ENCODE measurements around the gene CABLES2. TPM values are rescaled to one million over a fixed set of nuclear protein-coding genes. Genes with fewer than 3 reads are reported as not detected.
A peak's percentile ranks its signal among the peaks of the same experiment; 100 is the strongest.

Gene CABLES2
- total and polyA plus RNA-seq, 9 of the 15 experiments (the other 6 are each of a cell fraction or from before 2014, with no cell fraction given) = 0.46 to 4.2 (median 1.6) TPM

GRCh38 chr20:62366370-62367135, 40.5 kb downstream of the CABLES2 start (continued):
- TF ChIP-seq ETV6 (IDR thresholded peaks at IDR 0.05; ENCODE audit: borderline replicate concordance in 1 of 2, low read depth in 2 of 2, low read length in 1 of 2) (no peak), ETV6 (CRISPR knock-in tag; IDR thresholded peaks at IDR 0.05; ENCODE audit: borderline replicate concordance) (no peak), PHF8 (IDR thresholded peaks at IDR 0.05; ENCODE audit: borderline replicate concordance, low read length) (peak; percentile 2; the same call in 1 of the 2 replicates), NRF1 (conservative IDR thresholded peaks at IDR 0.05 in 1 of 2, IDR thresholded peaks at IDR 0.05 in 1 of 2) (0 out of 4 replicates have a peak, but pooled peaks of 1 of the 2 experiments have one; percentile 9), MTA3 (IDR thresholded peaks at IDR 0.05; ENCODE audit: borderline replicate concordance) (peak; percentile 16; the same call in 1 of the 2 replicates), ZNF239 (CRISPR knock-in tag; IDR thresholded peaks at IDR 0.05) (no peak), ZFP36 (IDR thresholded peaks at IDR 0.05; ENCODE audit: low read depth, low read length, partially characterized antibody) (no peak), ZC3H11A (IDR thresholded peaks at IDR 0.05; ENCODE audit: low read depth, low read length) (no peak), BRF2 (IDR thresholded peaks at IDR 0.05; ENCODE audit: borderline replicate concordance, insufficient read depth, insufficient read length) (no peak), CC2D1A (IDR thresholded peaks at IDR 0.05) (no peak), XRCC4 (IDR thresholded peaks at IDR 0.05; ENCODE audit: extremely low read depth, insufficient read depth, insufficient read length) (no peak), CHD2 (IDR thresholded peaks at IDR 0.05; ENCODE audit: low read depth, low read length) (peak; percentile 82), DEAF1 (CRISPR knock-in tag; IDR thresholded peaks at IDR 0.05) (no peak), LARP7 (IDR thresholded peaks at IDR 0.05) (no peak), FUS (optimal IDR thresholded peaks at IDR 0.05; ENCODE audit: low read depth, low read length) (no peak), ARID2 (IDR thresholded peaks at IDR 0.05) (no peak), ZFPM2 (CRISPR knock-in tag; IDR thresholded peaks at IDR 0.05) (no peak), EP400 (IDR thresholded peaks at IDR 0.05) (0 out of 2 replicates have a peak, but pooled peaks have one; percentile 49), ETV5 (CRISPR knock-in tag; IDR thresholded peaks at IDR 0.05; ENCODE audit: low read depth) (no peak), ARID1B (IDR thresholded peaks at IDR 0.05) (no peak), STAG1 (CRISPR knock-in tag; IDR thresholded peaks at IDR 0.05; ENCODE audit: borderline replicate concordance) (no peak), FOS (IDR thresholded peaks at IDR 0.05; ENCODE audit: extremely low read depth, insufficient read length) (no peak), TAF15 (IDR thresholded peaks at IDR 0.05; ENCODE audit: low read depth, low read length) (no peak), NFIX (CRISPR knock-in tag; IDR thresholded peaks at IDR 0.05; ENCODE audit: low read depth) (no peak), ZBTB7A (IDR thresholded peaks at IDR 0.05; ENCODE audit: borderline replicate concordance, control insufficient read depth, low read depth, low read length) (peak; percentile 64; the same call in 1 of the 2 replicates)

Measured in K562 (cell line).